Peyer's patch (tissue), 4 donors: ENCODE results near the gene FHOD3.

Experiments used
- POLR2A ChIP-seq, 2 donors: fragments of 450-650 bp; IDR thresholded peaks; one replicate each; pipeline ENCODE4 v1.5.1; 2017; ENCODE audit warnings: antibody characterized with exemption in 2 of 2, mild to moderate bottlenecking in 2 of 2, moderate library complexity in 2 of 2
- TF ChIP-seq, protein P1 (sequence below), 6 experiments: fragments of 450-650 bp in 4 of 6; fragments of 200-600 bp in 2 of 6; sonication (generic) in 1 of 6; IDR thresholded peaks; one replicate each; pipeline ENCODE4 v1.5.1; 2017 to 2019; ENCODE audit warnings: antibody characterized with exemption in 6 of 6, mild to moderate bottlenecking in 3 of 6, moderate library complexity in 1 of 6

DNA sequence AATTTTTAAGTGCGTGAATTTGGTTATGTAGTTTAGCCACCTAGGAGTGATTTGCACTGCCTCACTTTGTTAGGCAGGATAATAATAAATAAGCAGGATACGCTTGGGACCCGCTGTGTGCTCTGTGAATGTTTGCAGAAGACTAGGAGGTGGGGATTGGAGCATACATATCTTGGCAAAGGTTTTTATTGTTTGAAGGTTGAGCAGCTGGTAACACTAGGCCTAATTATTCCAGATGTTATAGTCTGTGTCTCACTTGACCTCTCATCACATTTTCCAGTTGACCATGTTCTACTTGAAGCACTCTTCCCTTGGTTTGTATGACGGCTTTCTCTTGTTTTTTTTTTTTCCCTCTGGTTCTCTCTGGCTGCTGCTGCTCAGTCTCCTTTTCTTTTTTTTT lies 42.7 kb downstream of the FHOD3 start:
- TF ChIP-seq, protein P1, sequence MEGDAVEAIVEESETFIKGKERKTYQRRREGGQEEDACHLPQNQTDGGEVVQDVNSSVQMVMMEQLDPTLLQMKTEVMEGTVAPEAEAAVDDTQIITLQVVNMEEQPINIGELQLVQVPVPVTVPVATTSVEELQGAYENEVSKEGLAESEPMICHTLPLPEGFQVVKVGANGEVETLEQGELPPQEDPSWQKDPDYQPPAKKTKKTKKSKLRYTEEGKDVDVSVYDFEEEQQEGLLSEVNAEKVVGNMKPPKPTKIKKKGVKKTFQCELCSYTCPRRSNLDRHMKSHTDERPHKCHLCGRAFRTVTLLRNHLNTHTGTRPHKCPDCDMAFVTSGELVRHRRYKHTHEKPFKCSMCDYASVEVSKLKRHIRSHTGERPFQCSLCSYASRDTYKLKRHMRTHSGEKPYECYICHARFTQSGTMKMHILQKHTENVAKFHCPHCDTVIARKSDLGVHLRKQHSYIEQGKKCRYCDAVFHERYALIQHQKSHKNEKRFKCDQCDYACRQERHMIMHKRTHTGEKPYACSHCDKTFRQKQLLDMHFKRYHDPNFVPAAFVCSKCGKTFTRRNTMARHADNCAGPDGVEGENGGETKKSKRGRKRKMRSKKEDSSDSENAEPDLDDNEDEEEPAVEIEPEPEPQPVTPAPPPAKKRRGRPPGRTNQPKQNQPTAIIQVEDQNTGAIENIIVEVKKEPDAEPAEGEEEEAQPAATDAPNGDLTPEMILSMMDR (IDR thresholded peaks at IDR 0.05): no peak
- no peak for TF ChIP-seq POLR2A (IDR thresholded peaks at IDR 0.05)
